ENCODE data around the gene TIMMDC1.
"Not testable (repeated sequence)": the region's sequence is repeated elsewhere in the genome, so short reads cannot be mapped to it uniquely, and the experiment has no call there.

TIMMDC1 gene

DNA sequence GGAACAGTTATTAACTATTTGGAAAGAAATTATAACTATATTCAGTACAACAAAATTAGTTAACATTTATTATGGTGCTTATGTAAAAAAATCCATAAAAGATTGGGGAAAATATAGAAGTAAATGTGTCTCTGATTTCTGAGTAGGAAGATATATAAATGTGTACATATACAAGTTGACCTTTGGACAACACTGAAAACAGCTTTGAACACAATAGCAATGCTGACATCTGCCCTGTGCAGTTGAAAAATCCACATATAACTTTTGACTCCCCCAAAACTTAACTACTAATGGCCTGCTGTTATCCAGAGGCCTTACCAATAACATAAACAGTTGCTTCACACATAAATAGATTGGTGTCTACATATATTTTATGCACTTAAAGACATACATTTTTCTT lies 12.3 kb downstream of the TIMMDC1 start:
- no peak for DNase-seq (ENCODE audit: low spot score)

- no peak for DNase-seq (ENCODE audit: low spot score)
These were observed 16.3 kb downstream of the TIMMDC1 start for GRCh38 chr3:119514637-119515036.

GRCh38 chr3:119517112-119517511 lies 18.8 kb downstream of the TIMMDC1 start:
- DNase-seq (ENCODE audit: low spot score), result no peak

- DNase-seq (ENCODE audit: low spot score), result no peak
These were observed 19.7 kb downstream of the TIMMDC1 start for GRCh38 chr3:119518026-119518425.

GRCh38 chr3:119524931-119525662 lies 26.8 kb downstream of the TIMMDC1 start:
- DNase-seq (ENCODE audit: low spot score), result no peak

DNA sequence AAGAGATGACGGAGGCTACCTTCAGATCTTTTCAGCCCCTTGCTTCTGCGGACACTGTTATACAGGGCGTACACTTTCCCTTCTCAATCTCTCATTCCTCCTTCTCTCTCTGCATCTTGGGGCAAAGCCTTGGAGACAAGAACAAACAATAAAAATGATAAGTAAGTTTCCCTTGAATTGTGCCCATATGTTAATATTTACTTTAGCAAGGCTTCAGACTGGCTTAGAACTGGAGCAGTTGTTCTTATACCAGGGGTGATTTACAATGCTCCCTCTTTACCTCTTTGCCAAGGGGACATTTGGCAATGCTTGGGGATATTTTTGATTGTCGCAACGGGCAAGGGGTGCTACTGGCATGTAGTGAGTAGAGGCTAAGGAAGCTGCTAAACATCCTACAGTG lies 29.4 kb downstream of the TIMMDC1 start:
- DNase-seq (ENCODE audit: low spot score), result no peak

- no peak for DNase-seq (ENCODE audit: low spot score)
These were observed 31.5 kb downstream of the TIMMDC1 start for GRCh38 chr3:119529883-119530282.

DNA sequence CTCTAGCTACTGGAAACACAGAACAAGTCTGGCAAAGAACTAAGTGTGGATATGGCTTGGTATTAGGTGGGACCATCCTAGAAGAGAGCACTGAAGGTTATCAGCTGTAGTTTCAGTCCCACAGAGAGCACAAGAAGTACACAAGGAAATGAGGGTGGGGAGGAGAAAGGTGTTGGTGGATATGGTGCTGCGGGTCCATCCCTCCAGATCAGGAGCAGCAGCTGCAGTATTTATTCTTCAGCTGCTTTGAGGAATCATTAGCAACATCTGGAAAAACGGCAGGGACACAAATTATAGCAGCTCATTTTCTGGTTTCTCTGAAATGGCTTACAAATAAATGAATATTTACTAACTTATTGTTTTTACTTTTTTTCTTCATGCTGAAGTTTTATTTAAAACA lies 32.1 kb downstream of the TIMMDC1 start:
- no peak for DNase-seq (ENCODE audit: low spot score)

DNA sequence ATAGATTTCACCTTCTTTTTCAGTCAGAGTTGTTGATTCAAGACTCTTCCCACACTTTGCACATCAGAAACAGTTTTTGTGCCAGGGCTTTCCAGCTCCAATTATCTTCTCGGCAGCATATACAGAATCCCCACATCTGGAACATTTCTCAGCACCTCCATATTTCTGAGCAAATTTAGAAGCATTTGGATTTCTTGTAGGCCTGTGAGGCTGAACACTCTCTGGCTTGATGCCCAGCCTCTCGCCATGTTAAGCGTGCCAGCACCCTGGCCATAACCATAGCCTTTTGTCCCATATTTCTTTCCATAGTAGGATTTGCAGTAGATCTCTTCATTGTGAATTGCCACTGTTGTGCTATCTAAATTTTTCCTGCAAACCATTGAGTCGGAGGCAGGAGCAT lies 32.8 kb downstream of the TIMMDC1 start:
- no peak for DNase-seq (ENCODE audit: low spot score)

- DNase-seq (ENCODE audit: low spot score), result no peak
These were observed 35.9 kb downstream of the TIMMDC1 start for GRCh38 chr3:119534296-119534695.

- no peak for DNase-seq (ENCODE audit: low spot score)
These were observed 38.4 kb downstream of the TIMMDC1 start for GRCh38 chr3:119536757-119537156.

GRCh38 chr3:119538772-119539171 lies 40.4 kb downstream of the TIMMDC1 start:
- DNase-seq (ENCODE audit: low spot score), result no peak

GRCh38 chr3:119541547-119541946 lies 43.2 kb downstream of the TIMMDC1 start:
- no peak for DNase-seq (ENCODE audit: low spot score)

- no peak for DNase-seq (ENCODE audit: low spot score)
These were observed 43.9 kb downstream of the TIMMDC1 start for GRCh38 chr3:119542168-119542767.

- no peak for DNase-seq (ENCODE audit: low spot score)
These were observed 44.8 kb downstream of the TIMMDC1 start for GRCh38 chr3:119543147-119543546.

- no peak for DNase-seq (ENCODE audit: low spot score)
These were observed 48.9 kb downstream of the TIMMDC1 start for GRCh38 chr3:119547227-119547626.

- DNase-seq (ENCODE audit: low spot score), result no peak
These were observed 50.0 kb downstream of the TIMMDC1 start for GRCh38 chr3:119548341-119548740.

DNA sequence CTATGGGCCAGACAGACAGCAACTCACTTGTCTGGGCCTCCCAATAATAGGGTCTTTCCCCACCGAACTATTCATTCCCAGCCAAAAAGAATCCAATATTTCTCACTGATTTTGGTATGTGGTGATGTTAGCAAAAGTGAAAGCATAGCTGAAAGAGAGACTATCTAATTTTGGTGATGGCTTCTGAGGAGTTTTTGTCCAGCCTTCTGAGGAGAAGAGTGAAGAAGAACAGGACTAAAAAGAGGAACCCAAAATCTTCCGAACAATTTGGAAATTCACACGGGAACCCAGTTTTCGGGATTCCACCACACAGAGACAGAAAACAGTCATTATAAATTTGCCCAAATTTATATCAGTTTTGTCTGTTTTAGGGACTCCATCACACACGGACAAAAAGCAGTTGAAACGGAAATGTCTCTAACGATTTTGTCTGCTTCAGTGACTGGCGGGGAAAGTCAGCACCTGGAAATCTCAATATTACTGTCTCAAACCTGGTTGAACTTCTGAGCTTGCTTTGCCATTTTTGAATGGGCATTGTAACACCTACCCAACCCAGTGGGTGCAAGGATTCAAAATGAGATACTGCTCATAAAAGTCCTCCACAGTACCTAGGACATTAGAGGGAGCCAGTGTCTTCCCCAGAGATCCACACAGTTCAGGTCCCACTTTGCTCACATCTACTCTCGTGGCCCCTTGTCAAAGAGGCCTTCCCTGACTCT lies 52.0 kb downstream of the TIMMDC1 start:
- DNase-seq (ENCODE audit: low spot score), result no peak

- DNase-seq (ENCODE audit: low spot score), result no peak
These were observed 53.3 kb downstream of the TIMMDC1 start for GRCh38 chr3:119551598-119551997.

GRCh38 chr3:119552928-119553327 lies 54.6 kb downstream of the TIMMDC1 start:
- not testable (repeated sequence) for DNase-seq (ENCODE audit: low spot score)

- no peak for DNase-seq (ENCODE audit: low spot score)
These were observed 55.6 kb downstream of the TIMMDC1 start for GRCh38 chr3:119553823-119554415.

GRCh38 chr3:119555309-119555735 lies 57.0 kb downstream of the TIMMDC1 start:
- DNase-seq (ENCODE audit: low spot score), result no peak

- DNase-seq (ENCODE audit: low spot score), result no peak
These were observed 57.6 kb downstream of the TIMMDC1 start for GRCh38 chr3:119555929-119556328.
